Measurements from ENCODE around the gene ANKRD39. TPM values are rescaled to one million over a fixed set of nuclear protein-coding genes. Genes with fewer than 3 reads are reported as not detected.

ANKRD39 gene
- total and polyA plus RNA-seq, 2 of the 4 experiments (the other 2 are of a cell fraction) = 12.5 to 17.0 TPM

- Histone ChIP-seq H4K91ac (ENCODE audit: insufficient read depth, low read depth, low read length) (no peak overlapping the region), H4K5ac (ENCODE audit: low read depth, low read length) (no peak overlapping the region), H3K4me2 (ENCODE audit: low read depth, low read length) (no peak overlapping the region), H3K4me1 (ENCODE audit: control insufficient read depth, insufficient read depth, low read length) (peaks cover 3% of the 10 kb centered on the region; the same call in 1 of the 2 replicates), H3K9ac (ENCODE audit: low read depth, low read length) (no peak overlapping the region), H3K79me1 (ENCODE audit: low read depth in 1 of 2, low read length in 2 of 2) (no peaks in the 10 kb centered on the region), H3K18ac (ENCODE audit: low read depth, low read length) (no peak overlapping the region), H4K8ac (ENCODE audit: low read depth in 2 of 2, low read length in 2 of 2) (no peak overlapping the region), H2BK20ac (ENCODE audit: low read depth, low read length) (no peak overlapping the region), H3K27me3 (ENCODE audit: control insufficient read depth, insufficient read depth, low read length) (no peaks in the 10 kb centered on the region; the same call in 1 of the 2 replicates), H3K14ac (replicated peaks; ENCODE audit: low read depth, low read length) (no peak overlapping the region), H4K20me1 (ENCODE audit: insufficient read depth, low read length) (no peaks in the 10 kb centered on the region), H2AK9ac (replicated peaks; ENCODE audit: low read depth, low read length, poor library complexity) (no peak overlapping the region), H2AK5ac (ENCODE audit: low read depth, low read length) (no peak overlapping the region), H3K56ac (ENCODE audit: extremely low read depth, insufficient read depth, low read length) (no peak overlapping the region), H3K9me1 (ENCODE audit: insufficient read depth, low read length) (no peaks in the 10 kb centered on the region), H3K36me3 (ENCODE audit: control insufficient read depth, insufficient read depth, low read length) (no peaks in the 10 kb centered on the region), H3K9me3 (ENCODE audit: control insufficient read depth, insufficient read depth, low read length) (no peaks in the 10 kb centered on the region), H3K27ac (ENCODE audit: insufficient read depth, low read length) (no peak overlapping the region), H2AFZ (replicated peaks; ENCODE audit: low read length, poor library complexity) (no peak overlapping the region), H3K4me3 (ENCODE audit: insufficient read depth, low read depth, low read length) (no peak overlapping the region), H3K4ac (ENCODE audit: low read depth, low read length) (no peak overlapping the region), H2BK5ac (ENCODE audit: low read depth, low read length, poor library complexity, severe bottlenecking) (no peak overlapping the region), H2BK15ac (ENCODE audit: low read depth, low read length) (no peak overlapping the region), H3K23ac (ENCODE audit: low read depth, low read length) (no peak overlapping the region), H2BK120ac (ENCODE audit: low read depth, low read length) (no peak overlapping the region)
- in situ Hi-C loops (cut with MboI; ENCODE audit: low sequenced_read_pairs) (no loop called here), intact Hi-C loops (cut with micrococcal nuclease) (no loop called here), dilution Hi-C loops (cut with HindIII; ENCODE audit: low sequenced_read_pairs, unreplicated experiment) (no loop called here)
- DNase-seq = no peak
- CTCF ChIA-PET = no interaction called here
- no peak for ATAC-seq (ENCODE audit: low read depth)
- WGBS, 2 experiments (ENCODE audit: extremely low coverage in 2 of 2, insufficient read length in 1 of 2) = 83% methylated on average over 1 of the region's 4 CpGs; no CpG with 5 or more reads in 1 of the 2 experiments
- no peak for TF ChIP-seq MAFK (IDR thresholded peaks at IDR 0.05; ENCODE audit: low read depth, low read length)
- TF ChIP-seq CHD1 (IDR thresholded peaks at IDR 0.05; ENCODE audit: low read depth, low read length) = no peak
- TF ChIP-seq RAD21 (IDR thresholded peaks at IDR 0.05; ENCODE audit: low read length) = no peak
- no peak for TF ChIP-seq SMC3 (IDR thresholded peaks at IDR 0.05; ENCODE audit: low read depth, low read length)
- no peak for TF ChIP-seq RCOR1 (IDR thresholded peaks at IDR 0.05; ENCODE audit: insufficient replicate concordance, low read length)
- no peak for TF ChIP-seq BHLHE40 (IDR thresholded peaks at IDR 0.05; ENCODE audit: low read depth, low read length)
- no peak for TF ChIP-seq MAZ (IDR thresholded peaks at IDR 0.05; ENCODE audit: borderline replicate concordance, low read depth, low read length)
- TF ChIP-seq ELK1 (IDR thresholded peaks at IDR 0.05; ENCODE audit: borderline replicate concordance, low read depth, low read length) = no peak
- TF ChIP-seq FOS (IDR thresholded peaks at IDR 0.05; ENCODE audit: low read depth, low read length) = no peak
- BruUV-seq (replicated peaks) = no TSS peak
- POLR2A ChIA-PET (ENCODE audit: unreplicated experiment) = no interaction called here
These were observed 41.6 kb upstream of the ANKRD39 start for GRCh38 chr2:96899413-96899741.

Measured in IMR-90 (cell line).